AML-193 (cell line): ENCODE data around the gene TRIM46.

Experiments
- DNase-seq, 2 experiments: peaks; one replicate each; lab custom pipeline; 2025; lab: John Stamatoyannopoulos, UW

The TRIM46 gene

GRCh38 chr1:155171836-155172731, 1.6 kb upstream of the TRIM46 start:
- DNase-seq: no peak

GRCh38 chr1:155172732-155173477, 744 bp upstream of the TRIM46 start, which contains the start of gene KRTCAP2:
Gene KRTCAP2 (minus strand): TSS chr1:155173304. CDS start chr1:155173224, 80 bp downstream.
- DNase-seq: peak; percentile 93

- no peak for DNase-seq
Observed at GRCh38 chr1:155174324-155175280, 953 bp downstream of the TRIM46 start.

GRCh38 chr1:155175281-155175926, 1.8 kb downstream of the TRIM46 start:
- no peak for DNase-seq

GRCh38 chr1:155175927-155176371, 2.3 kb downstream of the TRIM46 start:
- peak; percentile 16 to 29 for DNase-seq

- DNase-seq: peak; percentile 71 to 76
Observed at GRCh38 chr1:155176544-155177071, 3.0 kb downstream of the TRIM46 start.

- DNase-seq: no peak
Observed at GRCh38 chr1:155177192-155177917, 3.7 kb downstream of the TRIM46 start.

GRCh38 chr1:155177918-155178281, 4.3 kb downstream of the TRIM46 start:
- DNase-seq: no peak

GRCh38 chr1:155178441-155179111, 4.9 kb downstream of the TRIM46 start:
- peak; percentile 16 to 41 for DNase-seq

- no peak for DNase-seq
Observed at GRCh38 chr1:155179112-155180031, 5.7 kb downstream of the TRIM46 start.

- no peak for DNase-seq
Observed at GRCh38 chr1:155181371-155182051, 7.9 kb downstream of the TRIM46 start.

- no peak for DNase-seq
Observed at GRCh38 chr1:155182052-155182550, 8.5 kb downstream of the TRIM46 start.

- DNase-seq: no peak
Observed at GRCh38 chr1:155183775-155184221, 10.1 kb downstream of the TRIM46 start.

- no peak for DNase-seq
Observed at GRCh38 chr1:155184351-155184811, 10.7 kb downstream of the TRIM46 start.

- no peak for DNase-seq
Observed at GRCh38 chr1:155184835-155185782, 11.5 kb downstream of the TRIM46 start.

GRCh38 chr1:155185783-155186066, 12.1 kb downstream of the TRIM46 start:
- no peak for DNase-seq
